ENCODE measurements around the gene MPHOSPH6. TPM values are rescaled to one million over a fixed set of nuclear protein-coding genes. Genes with fewer than 3 reads are reported as not detected.

The MPHOSPH6 gene
- total and polyA plus RNA-seq, 2 of the 13 experiments (the other 11 are each of a cell fraction or from before 2014, with no cell fraction given) = 28.4 to 76.4 TPM

DNA sequence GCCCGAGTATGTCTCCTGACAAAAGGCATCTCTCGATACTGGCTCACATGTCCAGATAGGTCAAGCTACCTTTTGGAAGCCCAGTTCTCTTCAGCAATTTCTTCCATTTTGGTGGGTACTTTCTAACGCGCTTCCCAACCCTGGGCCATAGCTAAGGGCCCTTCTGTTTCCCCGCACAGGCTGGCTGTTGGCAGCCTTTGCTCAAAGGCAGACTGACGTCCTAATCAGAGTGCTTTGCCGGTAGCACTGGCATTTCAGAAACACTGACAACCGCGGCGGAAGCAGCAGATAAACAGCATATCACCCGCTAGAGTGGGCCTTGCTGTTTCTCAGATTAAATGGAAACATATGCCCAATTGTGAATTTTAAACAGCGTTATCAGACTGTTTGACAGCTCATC lies 49.3 kb upstream of the MPHOSPH6 start:
- no peak overlapping the region for H2AFZ ChIP-seq (ENCODE audit: low read length)
- DNase-seq (ENCODE audit: low spot score) (no peak), ATAC-seq (no peak), FAIRE-seq (no peak)
- H3K36me3 ChIP-seq (replicated peaks in 1 of 2; ENCODE audit: control insufficient read depth in 1 of 2, insufficient read depth in 2 of 2, low read length in 2 of 2) = no peaks in the 10 kb centered on the region
- TF ChIP-seq MAFF (IDR thresholded peaks at IDR 0.05; ENCODE audit: low read depth, low read length) (no peak), ZNF777 (CRISPR knock-in tag; IDR thresholded peaks at IDR 0.05) (no peak), SP2 (CRISPR knock-in tag; IDR thresholded peaks at IDR 0.05) (no peak), ZNF512B (CRISPR knock-in tag; IDR thresholded peaks at IDR 0.05; ENCODE audit: borderline replicate concordance) (no peak), ADNP (CRISPR knock-in tag; IDR thresholded peaks at IDR 0.05) (no peak), NR2F6 (IDR thresholded peaks at IDR 0.05) (no peak), NR2F6 (CRISPR knock-in tag; IDR thresholded peaks at IDR 0.05) (no peak), TAF1 (CRISPR knock-in tag; IDR thresholded peaks at IDR 0.05) (no peak), CEBPG (CRISPR knock-in tag; IDR thresholded peaks at IDR 0.05) (no peak), RFX1 (IDR thresholded peaks at IDR 0.05) (no peak), BATF2 (CRISPR knock-in tag; IDR thresholded peaks at IDR 0.05) (no peak), IRF9 (CRISPR knock-in tag; IDR thresholded peaks at IDR 0.05; ENCODE audit: borderline replicate concordance) (no peak), ZNF160 (CRISPR knock-in tag; IDR thresholded peaks at IDR 0.05) (no peak), ZNF143 (CRISPR knock-in tag; IDR thresholded peaks at IDR 0.05) (no peak), ATF7 (IDR thresholded peaks at IDR 0.05) (no peak), ATF7 (CRISPR knock-in tag; IDR thresholded peaks at IDR 0.05) (no peak), RAD21 (CRISPR knock-in tag; IDR thresholded peaks at IDR 0.05) (no peak), ZNF543 (CRISPR knock-in tag; IDR thresholded peaks at IDR 0.05) (no peak), KLF12 (CRISPR knock-in tag; IDR thresholded peaks at IDR 0.05; ENCODE audit: borderline replicate concordance) (no peak), PLRG1 (conservative IDR thresholded peaks at IDR 0.05) (no peak)
- TF ChIP-seq, protein P1, sequence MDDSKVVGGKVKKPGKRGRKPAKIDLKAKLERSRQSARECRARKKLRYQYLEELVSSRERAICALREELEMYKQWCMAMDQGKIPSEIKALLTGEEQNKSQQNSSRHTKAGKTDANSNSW (CRISPR knock-in tag; IDR thresholded peaks at IDR 0.05; ENCODE audit: borderline replicate concordance) = no peak
- H3K4me3 ChIP-seq (replicated peaks in 1 of 3; ENCODE audit: insufficient read depth in 1 of 3, low read depth in 2 of 3, low read length in 3 of 3) = no peak overlapping the region
- no peaks in the 10 kb centered on the region for H3K4me1 ChIP-seq (ENCODE audit: insufficient read depth, low read length)
- H3K9ac ChIP-seq (ENCODE audit: insufficient read depth, low read depth, low read length) = no peak overlapping the region
- ChIA-PET CTCF (ENCODE audit: low intra/inter-chr PET ratio, low total read pairs) (no interaction called here), POLR2A (no interaction called here)
- no peaks in the 10 kb centered on the region for H3K9me3 ChIP-seq (ENCODE audit: low read length)
- H3K79me2 ChIP-seq (ENCODE audit: insufficient read depth, low read length) = no peaks in the 10 kb centered on the region
- 75% methylated on average over 12 of the region's 12 CpGs for WGBS (ENCODE audit: low lambda C conversion rate)
- in situ Hi-C loops (cut with HindIII; ENCODE audit: extremely low pct_ligation_motif_present, low pct_unique_long_range_greater_than_20kb) (no loop called here), intact Hi-C loops (cut with micrococcal nuclease; ENCODE audit: unreplicated experiment) (no loop called here)
- no TSS peak for BruUV-seq (replicated peaks)
- H3K27ac ChIP-seq (ENCODE audit: extremely low read length, insufficient read depth, low read length) = no peak overlapping the region
- H3K4me2 ChIP-seq (ENCODE audit: low read depth, low read length) = no peak overlapping the region
- no peaks in the 10 kb centered on the region for H3K27me3 ChIP-seq (ENCODE audit: control insufficient read depth in 1 of 2, insufficient read depth in 2 of 2, low read length in 2 of 2)
- no peaks in the 10 kb centered on the region for H4K20me1 ChIP-seq (ENCODE audit: insufficient read depth, low read length)

All from HepG2 (cell line).